HEK293T (cell line): Measurements from ENCODE around the gene FTSJ3.
"Not testable (repeated sequence)": the region's sequence is repeated elsewhere in the genome, so short reads cannot be mapped to it uniquely, and the experiment has no call there.

Experiments used
- ARNT ChIP-seq: fragments of 450-650 bp; IDR thresholded peaks from 2 replicates; pipeline ENCODE4 v1.6.1; 2017; ENCODE audit warnings: mild to moderate bottlenecking
- FOXK2 ChIP-seq: fragments of 450-650 bp; IDR thresholded peaks from 2 replicates; pipeline ENCODE4 v1.6.1; 2016; ENCODE audit warnings: mild to moderate bottlenecking
- FOXM1 ChIP-seq: fragments of 450-650 bp; IDR thresholded peaks from 2 replicates; pipeline ENCODE4 v1.6.1; 2017; ENCODE audit warnings: mild to moderate bottlenecking, borderline replicate concordance

GRCh38 chr17:63796375-63796774 lies 31.1 kb downstream of the FTSJ3 start:
- not testable (repeated sequence) for TF ChIP-seq FOXK2, ARNT, FOXM1
